HepG2 (cell line): ENCODE results near the gene GTF2I. TPM values are rescaled to one million over a fixed set of nuclear protein-coding genes. Genes with fewer than 3 reads are reported as not detected.

Source experiments
- BHLHE40 ChIP-seq: IDR thresholded peaks from 2 replicates; pipeline ENCODE4 v1.6.1; 2011; ENCODE audit warnings: low read length, improper control_type of control experiment
- CHCHD3 ChIP-seq: sonication (generic); formaldehyde crosslinking; IDR thresholded peaks from 2 replicates; pipeline ENCODE4 v1.8.0; 2022; ENCODE audit warnings: mild to moderate bottlenecking, missing genetic modification reagents, moderate library complexity
- CHD4 ChIP-seq: fragments of 200-600 bp; sonication (generic); IDR thresholded peaks from 2 replicates; pipeline ENCODE4 v1.7.0; 2017; ENCODE audit warnings: mild to moderate bottlenecking, low read length, borderline replicate concordance
- FOSL2 ChIP-seq: sonication (generic); formaldehyde crosslinking; IDR thresholded peaks from 2 replicates; pipeline ENCODE4 v1.4.0; 2020; ENCODE audit warnings: missing genetic modification reagents
- GABPB1 ChIP-seq: IDR thresholded peaks from 2 replicates; pipeline ENCODE4 v1.6.1; 2016; ENCODE audit warnings: mild to moderate bottlenecking, missing genetic modification reagents, moderate library complexity, missing compliant biosample characterization
- GATAD2A ChIP-seq: IDR thresholded peaks from 2 replicates; pipeline ENCODE4 v1.6.1; 2016
- HOXA5 ChIP-seq: sonication (generic); formaldehyde crosslinking; IDR thresholded peaks from 2 replicates; pipeline ENCODE4 v1.4.0; 2020; ENCODE audit warnings: missing genetic modification reagents
- MAFG ChIP-seq: sonication (generic); formaldehyde crosslinking; IDR thresholded peaks from 2 replicates; pipeline ENCODE4 v1.5.1; 2020; ENCODE audit warnings: mild to moderate bottlenecking, missing genetic modification reagents
- MED13 ChIP-seq: sonication (generic); formaldehyde crosslinking; IDR thresholded peaks from 2 replicates; pipeline ENCODE4 v1.5.0; 2020; ENCODE audit warnings: missing genetic modification reagents
- NFE2 ChIP-seq: sonication (generic); formaldehyde crosslinking; IDR thresholded peaks from 2 replicates; pipeline ENCODE4 v1.4.0; 2020; ENCODE audit warnings: missing genetic modification reagents
- SIX1 ChIP-seq: sonication (generic); formaldehyde crosslinking; IDR thresholded peaks from 2 replicates; pipeline ENCODE4 v1.4.0; 2020; ENCODE audit warnings: missing genetic modification reagents, borderline replicate concordance
- STAG1 ChIP-seq: sonication (generic); formaldehyde crosslinking; IDR thresholded peaks from 2 replicates; pipeline ENCODE4 v1.4.0; 2020; ENCODE audit warnings: missing genetic modification reagents
- TEAD2 ChIP-seq: sonication (generic); formaldehyde crosslinking; IDR thresholded peaks from 2 replicates; pipeline ENCODE4 v1.9.0; 2021; ENCODE audit warnings: missing genetic modification reagents
- TEAD3 ChIP-seq: optimal IDR thresholded peaks from 2 replicates; pipeline ENCODE3; 2016; ENCODE audit warnings: borderline replicate concordance
- ZNF24 ChIP-seq: fragments of 450-650 bp; IDR thresholded peaks from 2 replicates; pipeline ENCODE4 v1.6.1; 2017; ENCODE audit warnings: antibody characterized with exemption, mild to moderate bottlenecking
- ZNF292 ChIP-seq: sonication (generic); formaldehyde crosslinking; IDR thresholded peaks from 2 replicates; pipeline ENCODE4 v1.8.1; 2022; ENCODE audit warnings: mild to moderate bottlenecking, low read depth, missing genetic modification reagents, borderline replicate concordance
- ZNF331 ChIP-seq: sonication (generic); formaldehyde crosslinking; IDR thresholded peaks from 2 replicates; pipeline ENCODE4 v1.4.0; 2020; ENCODE audit warnings: missing genetic modification reagents
- ZNF367 ChIP-seq: sonication (generic); formaldehyde crosslinking; IDR thresholded peaks from 2 replicates; pipeline ENCODE4 v1.4.0; 2020; ENCODE audit warnings: missing genetic modification reagents, borderline replicate concordance
- ZNF460 ChIP-seq: sonication (generic); formaldehyde crosslinking; IDR thresholded peaks from 2 replicates; pipeline ENCODE4 v1.5.1; 2020; ENCODE audit warnings: missing genetic modification reagents, mild to moderate bottlenecking, borderline replicate concordance
- ZNF567 ChIP-seq: sonication (generic); formaldehyde crosslinking; IDR thresholded peaks from 2 replicates; pipeline ENCODE4 v1.8.1; 2023; ENCODE audit warnings: mild to moderate bottlenecking, missing genetic modification reagents, borderline replicate concordance
- ZNF569 ChIP-seq: sonication (generic); formaldehyde crosslinking; IDR thresholded peaks from 2 replicates; pipeline ENCODE4 v1.5.0; 2020; ENCODE audit warnings: mild to moderate bottlenecking, missing genetic modification reagents, moderate library complexity, borderline replicate concordance
- ZNF605 ChIP-seq: sonication (generic); formaldehyde crosslinking; IDR thresholded peaks from 2 replicates; pipeline ENCODE4 v1.8.0; 2022; ENCODE audit warnings: mild to moderate bottlenecking, missing genetic modification reagents
- polyA plus RNA-seq, 8 experiments: library from polyadenylated mRNA; depleted of rRNA in 3 of 8; stranded (reverse) in 7 of 8; unstranded in 1 of 8; fragments of >200 nt; fragmentation: Illumina TruSeq in 4 of 8; extraction: Trizol in 4 of 8; gene quantifications; 2 replicates each; pipeline versions ENCODE4 v1.2.1 to v1.2.3, GENCODE V29; 2011 to 2016; ENCODE audit warnings: low read depth in 4 of 8, missing spikeins in 1 of 8, mixed read lengths in 1 of 8; ENCODE audit not compliant: insufficient read depth in 1 of 8
- total RNA-seq, 5 experiments: library from RNA; depleted of rRNA; stranded (reverse); fragments of >200 nt; fragmentation: Illumina TruSeq; extraction: Trizol; gene quantifications; 2 replicates each; pipeline ENCODE4 v1.2.3, GENCODE V29; 2016; ENCODE audit warnings: low read depth in 1 of 5
- TF ChIP-seq, protein P1 (sequence below): sonication (generic); formaldehyde crosslinking; IDR thresholded peaks from 2 replicates; pipeline ENCODE4 v1.4.0; 2020; ENCODE audit warnings: missing genetic modification reagents, low read depth, mild to moderate bottlenecking, borderline replicate concordance
- TF ChIP-seq, protein P2 (sequence below): sonication (generic); formaldehyde crosslinking; IDR thresholded peaks from 2 replicates; pipeline ENCODE4 v1.4.0; 2020; ENCODE audit warnings: mild to moderate bottlenecking, missing genetic modification reagents
- TF ChIP-seq, protein P3 (sequence below): sonication (generic); IDR thresholded peaks from 2 replicates; pipeline ENCODE4 v1.6.1; 2016; ENCODE audit warnings: low read depth, borderline replicate concordance
- TF ChIP-seq, protein P4 (sequence below): sonication (generic); formaldehyde crosslinking; IDR thresholded peaks from 2 replicates; pipeline ENCODE4 v1.4.0; 2020; ENCODE audit warnings: mild to moderate bottlenecking, missing genetic modification reagents
- TF ChIP-seq, protein P5 (sequence below): sonication (generic); formaldehyde crosslinking; IDR thresholded peaks from 2 replicates; pipeline ENCODE4 v1.5.0; 2020; ENCODE audit warnings: missing genetic modification reagents
- TF ChIP-seq, protein P6 (sequence below): sonication (generic); formaldehyde crosslinking; IDR thresholded peaks from 2 replicates; pipeline ENCODE4 v1.5.0; 2020; ENCODE audit warnings: missing genetic modification reagents, mild to moderate bottlenecking, borderline replicate concordance

The GTF2I gene
- total and polyA plus RNA-seq, 2 of the 13 experiments (the other 11 are each of a cell fraction or from before 2014, with no cell fraction given) = 74.6 to 125 TPM

DNA sequence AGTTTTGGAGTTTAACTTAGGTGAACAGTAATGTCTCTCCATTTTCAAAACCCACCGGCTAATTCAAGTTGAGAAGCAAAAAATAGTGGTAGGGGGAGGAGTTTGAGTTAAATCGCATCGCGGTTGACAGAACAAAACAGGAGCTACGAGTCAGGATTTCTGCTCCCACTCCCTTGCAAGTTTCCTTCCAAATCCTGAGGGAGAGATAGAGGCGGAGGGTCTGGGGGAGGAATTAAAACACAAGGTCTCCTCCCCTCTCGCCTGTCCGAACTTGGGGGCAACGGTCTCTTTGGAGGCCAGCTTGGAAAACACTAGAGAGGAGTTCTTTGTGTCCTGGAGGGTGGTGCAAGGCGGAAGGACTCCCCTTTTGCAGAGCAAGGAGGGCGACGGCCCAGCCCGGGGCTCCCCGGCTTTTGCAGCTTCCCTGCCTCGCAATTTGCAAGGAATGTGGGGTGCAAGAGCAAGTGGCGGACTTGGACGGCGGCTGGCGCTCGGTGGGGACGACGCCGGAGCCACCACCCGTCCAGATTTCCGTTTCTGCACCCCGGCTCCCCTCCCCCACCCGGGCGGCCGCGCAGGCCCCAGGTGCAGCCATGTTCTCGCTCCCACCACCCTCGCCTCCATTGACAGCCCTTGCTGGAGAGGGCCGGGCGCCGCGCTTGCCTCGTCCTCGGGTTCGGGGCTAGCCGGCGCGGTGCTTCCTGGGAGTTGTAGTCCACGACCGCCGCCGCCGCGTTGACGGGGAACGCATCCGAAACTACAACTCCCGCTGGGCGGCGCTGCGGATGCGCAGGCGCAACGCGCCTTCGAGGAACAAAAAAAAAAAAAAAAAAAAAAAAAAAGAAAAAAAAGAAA, 454 bp upstream of the GTF2I start (continued):
- no peak for TF ChIP-seq ZNF367
- TF ChIP-seq SIX1 (CRISPR knock-in tag) = no peak
- TF ChIP-seq ZNF460 (CRISPR knock-in tag) = no peak
- TF ChIP-seq, protein P1, sequence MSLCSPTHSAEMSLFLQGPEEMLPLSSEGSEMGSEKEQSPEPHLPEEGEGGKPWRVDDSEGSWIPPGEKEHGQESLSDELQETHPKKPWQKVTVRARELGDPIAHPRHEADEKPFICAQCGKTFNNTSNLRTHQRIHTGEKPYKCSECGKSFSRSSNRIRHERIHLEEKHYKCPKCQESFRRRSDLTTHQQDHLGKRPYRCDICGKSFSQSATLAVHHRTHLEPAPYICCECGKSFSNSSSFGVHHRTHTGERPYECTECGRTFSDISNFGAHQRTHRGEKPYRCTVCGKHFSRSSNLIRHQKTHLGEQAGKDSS (CRISPR knock-in tag) = no peak
- peak; percentile 55 for TF ChIP-seq GATAD2A (CRISPR knock-in tag)
- TF ChIP-seq ZNF569 = no peak
- peak; percentile 56; the same call in 1 of the 2 replicates for TF ChIP-seq ZNF331 (CRISPR knock-in tag)
- no peak for TF ChIP-seq BHLHE40
- TF ChIP-seq MAFG (CRISPR knock-in tag) = no peak
- TF ChIP-seq NFE2 = no peak
- 0 out of 2 replicates have a peak, but pooled peaks have one; percentile 67 for TF ChIP-seq ZNF292
- TF ChIP-seq, protein P2, sequence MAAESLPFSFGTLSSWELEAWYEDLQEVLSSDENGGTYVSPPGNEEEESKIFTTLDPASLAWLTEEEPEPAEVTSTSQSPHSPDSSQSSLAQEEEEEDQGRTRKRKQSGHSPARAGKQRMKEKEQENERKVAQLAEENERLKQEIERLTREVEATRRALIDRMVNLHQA (CRISPR knock-in tag) = no peak
- peak; percentile 80 for TF ChIP-seq GABPB1 (CRISPR knock-in tag)
- TF ChIP-seq, protein P3, sequence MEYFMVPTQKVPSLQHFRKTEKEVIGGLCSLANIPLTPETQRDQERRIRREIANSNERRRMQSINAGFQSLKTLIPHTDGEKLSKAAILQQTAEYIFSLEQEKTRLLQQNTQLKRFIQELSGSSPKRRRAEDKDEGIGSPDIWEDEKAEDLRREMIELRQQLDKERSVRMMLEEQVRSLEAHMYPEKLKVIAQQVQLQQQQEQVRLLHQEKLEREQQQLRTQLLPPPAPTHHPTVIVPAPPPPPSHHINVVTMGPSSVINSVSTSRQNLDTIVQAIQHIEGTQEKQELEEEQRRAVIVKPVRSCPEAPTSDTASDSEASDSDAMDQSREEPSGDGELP = peak; percentile 24; the same call in 1 of the 2 replicates
- TF ChIP-seq STAG1 = no peak
- no peak for TF ChIP-seq TEAD3 (CRISPR knock-in tag)
- TF ChIP-seq CHCHD3 (CRISPR knock-in tag) = no peak
- no peak for TF ChIP-seq TEAD2 (CRISPR knock-in tag)
- TF ChIP-seq, protein P4, sequence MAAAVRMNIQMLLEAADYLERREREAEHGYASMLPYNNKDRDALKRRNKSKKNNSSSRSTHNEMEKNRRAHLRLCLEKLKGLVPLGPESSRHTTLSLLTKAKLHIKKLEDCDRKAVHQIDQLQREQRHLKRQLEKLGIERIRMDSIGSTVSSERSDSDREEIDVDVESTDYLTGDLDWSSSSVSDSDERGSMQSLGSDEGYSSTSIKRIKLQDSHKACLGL = no peak
- TF ChIP-seq ZNF567 (CRISPR knock-in tag) = no peak
- 0 out of 2 replicates have a peak, but pooled peaks have one; percentile 18 for TF ChIP-seq HOXA5 (CRISPR knock-in tag)
- TF ChIP-seq CHD4 = no peak
- TF ChIP-seq FOSL2 = no peak
- no peak for TF ChIP-seq ZNF24
- TF ChIP-seq ZNF605 = peak; percentile 93
- TF ChIP-seq, protein P5, sequence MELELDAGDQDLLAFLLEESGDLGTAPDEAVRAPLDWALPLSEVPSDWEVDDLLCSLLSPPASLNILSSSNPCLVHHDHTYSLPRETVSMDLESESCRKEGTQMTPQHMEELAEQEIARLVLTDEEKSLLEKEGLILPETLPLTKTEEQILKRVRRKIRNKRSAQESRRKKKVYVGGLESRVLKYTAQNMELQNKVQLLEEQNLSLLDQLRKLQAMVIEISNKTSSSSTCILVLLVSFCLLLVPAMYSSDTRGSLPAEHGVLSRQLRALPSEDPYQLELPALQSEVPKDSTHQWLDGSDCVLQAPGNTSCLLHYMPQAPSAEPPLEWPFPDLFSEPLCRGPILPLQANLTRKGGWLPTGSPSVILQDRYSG = no peak
- TF ChIP-seq, protein P6, sequence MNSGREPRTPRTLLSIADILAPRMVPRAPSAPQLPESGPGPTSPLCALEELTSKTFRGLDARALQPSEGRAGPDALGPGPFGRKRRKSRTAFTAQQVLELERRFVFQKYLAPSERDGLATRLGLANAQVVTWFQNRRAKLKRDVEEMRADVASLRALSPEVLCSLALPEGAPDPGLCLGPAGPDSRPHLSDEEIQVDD (CRISPR knock-in tag) = no peak
- TF ChIP-seq MED13 = no peak
